Measurements from ENCODE around the gene ATP9A. TPM values are rescaled to one million over a fixed set of nuclear protein-coding genes. Genes with fewer than 3 reads are reported as not detected.
"Not testable (repeated sequence)": the region's sequence is repeated elsewhere in the genome, so short reads cannot be mapped to it uniquely, and the experiment has no call there.

The ATP9A gene
- total RNA-seq, 1 donor from 2014 or later, result 22.1 TPM

DNA sequence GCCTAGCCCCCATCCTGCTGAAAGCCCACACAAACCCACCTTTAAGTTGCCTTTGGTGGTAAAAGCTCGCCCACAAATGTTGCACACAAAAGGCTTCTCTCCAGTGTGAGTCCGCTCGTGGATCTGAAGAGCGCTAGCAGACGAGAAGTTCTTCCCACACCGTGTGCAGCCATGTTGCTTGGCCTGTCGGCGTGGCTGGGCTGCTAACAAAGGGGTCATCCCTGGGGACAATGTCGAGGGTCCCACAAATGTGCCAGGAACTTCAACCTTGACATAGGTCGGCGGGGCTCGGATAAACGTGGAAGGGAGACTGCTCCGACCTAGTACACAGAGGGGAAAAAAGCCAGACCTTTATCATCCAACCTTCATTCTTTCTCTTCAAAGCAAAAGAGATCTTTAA lies 20.6 kb upstream of the ATP9A start:
- no peaks in the 10 kb centered on the region for H3K36me3 Mint-ChIP-seq (ENCODE audit: low read depth)
- H3K9me3 Mint-ChIP-seq, result no peaks in the 10 kb centered on the region
- peaks cover 3% of the 10 kb centered on the region for H3K27me3 Mint-ChIP-seq (ENCODE audit: low read depth)
- no peak overlapping the region for H3K4me3 Mint-ChIP-seq (ENCODE audit: low read depth)
- intact Hi-C loops (cut with micrococcal nuclease), result no loop called here
- no peak for DNase-seq (ENCODE audit: low spot score)
- no peaks in the 10 kb centered on the region for H3K4me1 Mint-ChIP-seq (ENCODE audit: low read depth)
- H3K27ac Mint-ChIP-seq, result no peak overlapping the region

DNA sequence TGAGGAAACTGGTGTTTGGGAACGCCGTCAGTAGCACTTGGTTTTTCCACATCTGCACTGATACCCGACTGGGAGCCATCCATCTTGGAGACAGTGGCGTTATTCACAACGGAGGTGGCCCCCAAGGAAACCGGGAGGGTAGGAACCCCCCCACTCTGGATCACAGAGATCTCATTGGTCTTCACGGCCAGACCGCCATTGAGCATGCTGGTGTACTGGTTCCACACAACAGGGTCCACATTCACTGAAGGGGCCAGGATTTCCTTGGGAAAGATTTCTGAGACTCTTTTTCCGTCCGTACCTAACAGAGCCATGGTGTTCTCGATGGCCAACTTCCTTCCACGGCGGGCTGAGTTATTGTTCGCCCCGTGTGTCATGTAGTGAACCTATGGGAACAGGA lies 16.1 kb upstream of the ATP9A start:
- Mint-ChIP-seq H3K4me3 (ENCODE audit: low read depth) (no peak overlapping the region), H3K27ac (no peak overlapping the region), H3K9me3 (no peaks in the 10 kb centered on the region), H3K4me1 (ENCODE audit: low read depth) (no peaks in the 10 kb centered on the region), H3K27me3 (ENCODE audit: low read depth) (no peaks in the 10 kb centered on the region), H3K36me3 (ENCODE audit: low read depth) (no peaks in the 10 kb centered on the region)
- intact Hi-C loops (cut with micrococcal nuclease), result no loop called here
- no peak for DNase-seq (ENCODE audit: low spot score)

DNA sequence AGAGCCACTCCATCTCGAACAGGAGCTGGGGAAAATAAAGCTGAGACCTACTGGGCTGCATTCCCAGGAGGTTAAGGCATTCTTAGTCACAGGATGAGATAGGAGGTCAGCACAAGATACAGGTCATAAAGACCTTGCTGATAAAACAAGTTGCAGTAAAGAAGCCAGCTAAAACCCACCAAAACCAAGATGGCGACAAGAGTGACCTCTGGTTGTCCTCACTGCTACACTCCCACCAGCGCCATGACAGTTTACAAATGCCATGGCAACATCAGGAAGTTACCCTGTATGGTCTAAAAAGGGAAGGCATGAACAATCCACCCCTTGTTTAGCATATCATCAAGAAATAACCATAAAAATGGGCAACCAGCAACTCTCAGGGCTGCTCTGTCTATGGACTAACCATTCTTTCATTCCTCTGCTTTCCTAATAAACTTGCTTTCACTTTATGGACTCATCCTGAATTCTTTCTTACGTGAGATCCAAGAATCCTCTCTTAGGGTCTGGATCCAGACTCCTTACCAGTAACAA lies 10.1 kb upstream of the ATP9A start:
- intact Hi-C loops (cut with micrococcal nuclease); H3K27me3 Mint-ChIP-seq (ENCODE audit: low read depth); H3K4me3 Mint-ChIP-seq (ENCODE audit: low read depth); H3K36me3 Mint-ChIP-seq (ENCODE audit: low read depth); H3K4me1 Mint-ChIP-seq (ENCODE audit: low read depth); H3K9me3 Mint-ChIP-seq; DNase-seq (ENCODE audit: low spot score); H3K27ac Mint-ChIP-seq: not testable (repeated sequence)

DNA sequence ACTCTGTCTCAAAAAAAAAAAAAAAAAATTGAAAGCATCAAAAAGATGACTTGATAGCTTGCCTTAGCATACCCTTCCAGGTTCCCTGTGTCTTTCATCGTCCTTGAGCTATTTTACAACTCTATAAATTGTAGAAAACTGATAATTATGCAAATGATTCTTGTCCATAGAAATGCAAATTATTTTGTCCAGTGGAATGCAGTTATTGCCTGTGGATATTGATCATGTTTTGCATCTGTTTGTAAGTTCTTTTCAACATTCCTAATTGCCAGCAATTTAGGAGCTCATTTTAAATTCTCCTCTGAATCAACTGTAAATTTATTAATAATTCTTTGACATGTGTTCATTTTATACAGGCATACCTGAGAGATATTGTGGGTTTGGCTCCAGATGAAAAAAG lies 7.1 kb upstream of the ATP9A start:
- H3K9me3 Mint-ChIP-seq, result peaks cover 5% of the 10 kb centered on the region
- no peak overlapping the region for H3K4me3 Mint-ChIP-seq (ENCODE audit: low read depth)
- DNase-seq (ENCODE audit: low spot score), result no peak
- H3K36me3 Mint-ChIP-seq (ENCODE audit: low read depth), result no peaks in the 10 kb centered on the region
- intact Hi-C loops (cut with micrococcal nuclease), result no loop called here
- H3K27me3 Mint-ChIP-seq (ENCODE audit: low read depth), result peaks cover 7% of the 10 kb centered on the region
- H3K27ac Mint-ChIP-seq, result no peak overlapping the region
- H3K4me1 Mint-ChIP-seq (ENCODE audit: low read depth), result no peaks in the 10 kb centered on the region

DNA sequence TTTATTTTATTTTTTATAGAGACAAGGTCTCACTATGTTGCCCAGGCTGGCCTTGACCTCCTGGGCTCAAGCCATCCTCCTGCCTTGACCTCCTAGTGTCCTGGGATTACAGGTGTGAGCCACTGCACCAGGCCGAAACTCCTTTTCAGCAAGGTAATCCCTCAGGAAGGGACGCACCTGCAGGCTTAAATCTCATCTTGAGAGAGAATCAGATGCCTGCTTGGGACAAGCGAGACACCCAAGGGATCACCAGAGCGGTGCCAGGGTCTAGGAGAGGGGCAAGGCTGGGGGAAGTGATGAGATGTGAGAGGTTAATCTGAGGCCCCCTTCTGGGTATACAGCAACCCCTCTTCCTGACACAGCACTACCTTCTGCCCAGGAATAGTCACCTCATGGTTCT lies 4.0 kb upstream of the ATP9A start:
- Mint-ChIP-seq H3K4me1 (ENCODE audit: low read depth) (peaks cover 7% of the 10 kb centered on the region), H3K36me3 (ENCODE audit: low read depth) (no peaks in the 10 kb centered on the region), H3K27ac (no peak overlapping the region), H3K9me3 (no peaks in the 10 kb centered on the region), H3K27me3 (ENCODE audit: low read depth) (peaks cover 26% of the 10 kb centered on the region), H3K4me3 (ENCODE audit: low read depth) (no peak overlapping the region)
- no peak for DNase-seq (ENCODE audit: low spot score)
- intact Hi-C loops (cut with micrococcal nuclease), result no loop called here

DNA sequence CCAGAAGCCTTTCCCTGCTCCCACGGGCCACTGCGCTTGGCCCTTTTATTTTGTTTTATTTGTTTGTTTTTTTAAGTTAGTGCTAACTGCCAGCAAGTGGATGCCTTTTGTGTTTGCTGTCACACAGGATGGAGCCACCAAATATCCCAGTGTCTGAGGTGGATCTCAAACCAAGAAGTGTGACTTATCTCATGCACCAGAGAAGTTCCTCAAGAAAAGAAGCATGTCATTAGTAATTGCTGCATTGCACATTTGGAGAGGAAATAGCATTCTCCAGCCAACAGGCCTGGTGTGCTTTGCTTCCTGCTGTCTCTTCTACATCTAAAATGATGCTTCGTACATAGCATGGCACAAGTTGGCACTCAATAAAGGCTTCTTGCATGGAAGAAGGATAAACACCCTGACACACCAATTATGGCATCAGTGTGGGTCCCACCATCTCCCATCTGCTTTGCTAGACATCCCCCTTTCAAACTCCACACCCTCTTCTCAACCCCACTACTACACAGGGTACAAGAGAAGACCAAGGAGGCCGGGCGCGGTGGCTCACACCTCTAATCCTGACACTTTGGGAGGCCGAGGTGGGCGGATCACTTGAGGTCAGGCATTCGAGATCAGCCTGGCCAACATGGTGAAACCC lies 1.9 kb upstream of the ATP9A start:
- peaks cover 7% of the 10 kb centered on the region for H3K4me1 Mint-ChIP-seq (ENCODE audit: low read depth)
- no peaks in the 10 kb centered on the region for H3K9me3 Mint-ChIP-seq
- no peak for DNase-seq (ENCODE audit: low spot score)
- H3K27me3 Mint-ChIP-seq (ENCODE audit: low read depth), result peaks cover 34% of the 10 kb centered on the region
- H3K4me3 Mint-ChIP-seq (ENCODE audit: low read depth), result no peak overlapping the region
- H3K36me3 Mint-ChIP-seq (ENCODE audit: low read depth), result no peaks in the 10 kb centered on the region
- H3K27ac Mint-ChIP-seq, result no peak overlapping the region
- intact Hi-C loops (cut with micrococcal nuclease), result loop anchor here (5.0 kb wide), 3 partner anchors 32 to 73 kb away; partner anchors contain the start of gene SALL4

DNA sequence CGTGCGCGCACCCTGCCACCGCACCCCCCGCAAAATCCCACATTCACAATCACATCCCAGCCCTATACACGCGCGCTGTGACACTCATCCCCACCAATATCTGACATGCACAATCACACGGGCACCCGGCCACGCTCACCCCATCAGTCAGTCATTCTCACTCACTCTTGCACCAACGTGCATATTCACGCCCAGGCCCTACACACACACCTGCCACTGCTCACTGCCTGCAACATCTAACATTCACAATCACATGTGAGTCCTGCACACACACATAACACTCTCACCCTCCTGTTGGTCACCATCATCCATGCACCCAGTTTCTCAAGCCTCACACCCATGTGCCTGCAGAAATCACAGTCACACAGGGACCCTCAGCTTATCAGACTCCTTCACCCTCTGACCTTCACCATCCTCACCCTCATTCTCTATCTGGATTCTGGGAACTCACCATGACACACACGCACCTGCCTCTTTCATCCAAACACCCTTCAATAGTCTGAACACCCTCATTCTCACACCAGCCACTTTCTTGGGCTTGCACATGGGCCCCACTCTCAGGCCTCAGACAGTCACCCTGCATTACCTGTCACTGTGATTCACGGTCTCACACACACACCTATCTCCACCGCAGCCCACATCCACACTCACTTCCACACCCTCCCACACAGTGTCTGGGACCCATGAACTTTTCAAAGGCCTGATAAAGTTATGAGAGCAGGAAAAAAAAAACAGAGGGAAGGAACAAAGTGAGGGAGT lies 748 bp upstream of the ATP9A start:
- Mint-ChIP-seq H3K27me3 (ENCODE audit: low read depth) (peaks cover 38% of the 10 kb centered on the region), H3K9me3 (no peaks in the 10 kb centered on the region), H3K4me1 (ENCODE audit: low read depth) (peaks cover 7% of the 10 kb centered on the region), H3K4me3 (ENCODE audit: low read depth) (peak overlapping the region; percentile 72), H3K27ac (peak overlapping the region; percentile 53), H3K36me3 (ENCODE audit: low read depth) (no peaks in the 10 kb centered on the region)
- intact Hi-C loops (cut with micrococcal nuclease), result loop anchor here (5.0 kb wide), 3 partner anchors 33 to 72 kb away; partner anchors contain the start of gene SALL4
- DNase-seq (ENCODE audit: low spot score), result no peak

DNA sequence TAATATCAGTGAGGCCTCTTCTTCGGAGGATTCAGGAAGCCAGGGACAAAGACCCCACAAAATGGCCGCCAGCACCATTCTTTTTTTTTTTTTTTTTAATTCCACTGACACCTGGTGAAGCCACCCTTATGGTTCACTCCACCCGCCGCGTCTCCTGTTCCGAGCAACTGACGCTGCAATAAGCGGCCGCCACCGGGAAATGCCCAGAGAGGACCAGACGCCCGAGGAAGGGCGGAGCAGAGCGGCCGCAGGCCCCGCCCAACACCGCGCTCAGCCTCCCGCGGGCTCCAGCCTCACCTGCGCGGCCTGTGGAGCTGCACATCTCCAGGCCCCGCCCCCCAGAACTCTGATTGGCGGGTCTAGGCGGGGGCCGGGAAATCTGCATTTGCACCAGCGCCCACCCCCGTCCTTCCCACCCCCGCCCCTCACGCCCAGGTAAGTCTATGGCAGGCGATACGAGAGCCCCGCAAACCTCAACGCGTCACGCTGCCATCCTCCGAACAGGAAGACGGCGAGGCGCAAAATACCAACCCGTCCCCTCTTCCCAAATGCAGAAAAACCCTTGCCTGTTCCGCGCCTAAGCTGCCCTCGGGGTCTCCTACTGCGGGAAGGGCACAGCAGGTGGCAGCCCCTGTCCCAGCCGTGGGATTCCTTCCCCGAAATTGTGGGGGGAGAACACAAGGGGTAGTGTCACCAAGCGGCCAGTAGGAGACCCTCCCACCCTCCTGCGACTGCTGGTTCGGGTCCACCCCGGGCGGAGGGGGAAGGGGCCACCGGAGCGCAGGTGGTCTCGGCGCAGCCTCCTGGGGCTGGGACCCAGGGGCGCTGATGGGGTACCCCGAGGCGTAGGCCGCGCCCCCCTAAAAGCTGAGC lies 960 bp downstream of the ATP9A start:
- no peaks in the 10 kb centered on the region for H3K9me3 Mint-ChIP-seq
- DNase-seq (ENCODE audit: low spot score), result peak; percentile 44

DNA sequence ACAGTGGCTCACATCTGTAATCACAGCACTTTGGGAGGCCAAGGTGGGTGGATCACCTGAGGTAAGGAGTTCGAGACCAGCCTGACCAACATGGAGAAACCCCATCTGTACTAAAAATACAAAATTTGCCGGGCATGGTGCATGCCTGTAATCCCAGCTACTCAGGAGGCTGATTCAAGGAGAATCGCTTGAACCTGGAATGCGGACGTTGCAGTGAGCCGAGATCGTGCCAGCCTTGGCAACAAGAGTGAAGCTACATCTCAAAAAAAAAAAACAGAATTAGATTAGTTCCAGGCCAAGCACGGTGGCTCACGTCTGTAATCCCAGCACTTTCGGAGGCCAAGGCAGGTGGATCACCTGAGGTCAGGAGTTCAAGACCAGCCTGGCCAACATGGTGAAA lies 2.8 kb downstream of the ATP9A start:
- H3K36me3 Mint-ChIP-seq (ENCODE audit: low read depth); H3K4me3 Mint-ChIP-seq (ENCODE audit: low read depth); H3K4me1 Mint-ChIP-seq (ENCODE audit: low read depth); H3K27ac Mint-ChIP-seq; DNase-seq (ENCODE audit: low spot score); H3K9me3 Mint-ChIP-seq: not testable (repeated sequence)
- H3K27me3 Mint-ChIP-seq (ENCODE audit: low read depth), result peaks cover 32% of the 10 kb centered on the region
- intact Hi-C loops (cut with micrococcal nuclease), result loop anchor here (5.0 kb wide), 3 partner anchors 33 to 68 kb away; partner anchors contain the start of gene SALL4

More for the DNA sequence above, 960 bp downstream of the ATP9A start:
- no peaks in the 10 kb centered on the region for H3K36me3 Mint-ChIP-seq (ENCODE audit: low read depth)
- intact Hi-C loops (cut with micrococcal nuclease), result loop anchor here (1.0 to 5.0 kb wide), 4 partner anchors 35 to 70 kb away; partner anchors contain the start of gene SALL4
- H3K4me1 Mint-ChIP-seq (ENCODE audit: low read depth), result peaks cover 7% of the 10 kb centered on the region
- H3K27me3 Mint-ChIP-seq (ENCODE audit: low read depth), result peaks cover 33% of the 10 kb centered on the region
- no peak overlapping the region for H3K27ac Mint-ChIP-seq
- H3K4me3 Mint-ChIP-seq (ENCODE audit: low read depth), result peak overlapping the region; percentile 65

DNA sequence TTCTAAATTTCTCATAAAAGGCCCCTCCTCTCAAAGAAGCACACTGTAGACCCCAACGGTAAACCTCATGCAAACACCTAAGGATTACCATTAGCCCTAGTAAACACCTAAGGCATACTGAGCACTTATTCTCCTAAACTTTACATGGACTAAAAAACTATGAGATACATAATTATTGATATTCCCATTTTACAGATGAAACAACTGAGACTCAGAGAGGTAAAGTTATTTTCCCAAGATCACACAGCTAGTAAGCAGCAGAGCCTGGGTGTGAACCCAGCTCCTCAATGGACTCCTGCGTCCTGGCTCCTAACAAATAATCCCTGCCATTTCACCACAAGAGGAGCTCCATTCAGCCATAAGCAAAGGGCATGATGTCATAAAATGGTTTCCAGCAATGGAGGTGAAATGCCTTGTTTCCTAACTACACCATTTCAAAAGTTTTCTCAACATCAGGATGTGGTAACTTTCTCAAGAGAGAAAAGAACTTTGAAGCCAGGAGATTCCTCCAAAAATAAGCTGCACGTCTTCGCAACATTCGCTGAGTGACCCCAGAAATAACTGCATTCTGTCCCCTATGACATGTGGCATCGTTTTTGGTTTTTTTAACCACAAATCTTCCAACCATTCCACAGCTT lies 4.1 kb downstream of the ATP9A start:
- DNase-seq (ENCODE audit: low spot score), result no peak
- H3K9me3 Mint-ChIP-seq, result no peaks in the 10 kb centered on the region
- peaks cover 20% of the 10 kb centered on the region for H3K27me3 Mint-ChIP-seq (ENCODE audit: low read depth)
- H3K4me3 Mint-ChIP-seq (ENCODE audit: low read depth), result no peak overlapping the region
- no peaks in the 10 kb centered on the region for H3K36me3 Mint-ChIP-seq (ENCODE audit: low read depth)
- intact Hi-C loops (cut with micrococcal nuclease), result no loop called here
- H3K4me1 Mint-ChIP-seq (ENCODE audit: low read depth), result peaks cover 5% of the 10 kb centered on the region
- H3K27ac Mint-ChIP-seq, result no peak overlapping the region

DNA sequence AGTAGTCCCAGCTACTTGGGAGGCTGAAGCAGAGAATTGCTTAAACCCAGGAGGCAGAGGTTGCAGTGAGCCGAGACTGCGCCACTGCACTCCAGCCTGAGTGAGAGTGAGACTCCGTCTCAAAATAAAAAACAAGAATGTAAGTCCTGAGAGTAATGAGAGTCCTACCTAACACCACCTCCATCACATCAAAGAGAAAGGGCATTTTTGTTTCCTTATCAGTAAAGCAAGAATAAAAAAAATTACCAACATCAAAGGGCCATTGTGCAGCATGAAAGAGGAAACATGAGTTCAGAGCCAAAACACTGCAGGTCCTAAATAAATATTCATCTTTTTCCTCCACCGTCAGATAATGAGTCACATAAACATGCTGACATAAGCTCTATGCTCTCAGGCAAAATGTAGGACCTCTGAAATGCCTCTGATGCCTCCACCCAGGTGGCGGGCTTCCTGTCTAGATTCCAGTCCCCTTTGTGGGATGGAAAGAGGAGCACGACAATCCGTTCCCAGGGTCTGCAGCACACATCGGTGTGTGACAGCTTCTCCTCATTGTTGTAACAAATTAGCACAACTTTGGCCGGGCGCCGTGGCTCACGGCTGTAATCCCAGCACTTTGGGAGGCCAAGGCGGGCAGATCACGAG lies 7.2 kb downstream of the ATP9A start:
- Mint-ChIP-seq H3K36me3 (ENCODE audit: low read depth) (no peaks in the 10 kb centered on the region), H3K4me3 (ENCODE audit: low read depth) (no peak overlapping the region), H3K27ac (no peak overlapping the region), H3K4me1 (ENCODE audit: low read depth) (peaks cover 2% of the 10 kb centered on the region), H3K27me3 (ENCODE audit: low read depth) (peaks cover 6% of the 10 kb centered on the region), H3K9me3 (no peaks in the 10 kb centered on the region)
- no peak for DNase-seq (ENCODE audit: low spot score)
- intact Hi-C loops (cut with micrococcal nuclease), result no loop called here
